ENCODE results near the gene PTPRK. TPM values are rescaled to one million over a fixed set of nuclear protein-coding genes. Genes with fewer than 3 reads are reported as not detected.

Gene PTPRK
- total RNA-seq, 1 experiment from 2014 or later, result 36.9 TPM

DNA sequence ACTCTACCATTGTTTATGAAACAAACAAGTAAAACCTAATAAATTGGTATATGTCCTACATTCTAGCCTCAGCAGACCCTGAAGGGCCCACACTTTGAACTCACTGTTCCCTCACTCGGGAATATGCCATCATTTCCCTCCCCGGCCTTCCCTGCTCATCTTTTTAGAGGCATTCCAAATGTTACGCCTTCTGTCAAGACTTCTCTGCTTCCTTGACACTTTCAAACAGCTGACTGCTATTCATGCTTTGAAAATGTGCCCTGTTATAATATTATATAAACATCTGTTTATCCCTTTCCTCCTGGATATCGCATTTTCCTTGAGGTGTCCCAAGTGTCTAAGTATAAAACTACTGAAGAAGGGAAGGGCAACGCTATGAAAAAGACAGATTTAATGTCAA is 370.0 kb downstream of the PTPRK start:
- H3K4me3 ChIP-seq (ENCODE audit: insufficient read depth, low read depth, low read length), result no peak overlapping the region
- H3K36me3 ChIP-seq (replicated peaks; ENCODE audit: control insufficient read depth, insufficient read depth, low read length), result no peaks in the 10 kb centered on the region
- H3K27me3 ChIP-seq (ENCODE audit: control insufficient read depth, insufficient read depth, low read length), result no peaks in the 10 kb centered on the region
- DNase-seq, result no peak

DNA sequence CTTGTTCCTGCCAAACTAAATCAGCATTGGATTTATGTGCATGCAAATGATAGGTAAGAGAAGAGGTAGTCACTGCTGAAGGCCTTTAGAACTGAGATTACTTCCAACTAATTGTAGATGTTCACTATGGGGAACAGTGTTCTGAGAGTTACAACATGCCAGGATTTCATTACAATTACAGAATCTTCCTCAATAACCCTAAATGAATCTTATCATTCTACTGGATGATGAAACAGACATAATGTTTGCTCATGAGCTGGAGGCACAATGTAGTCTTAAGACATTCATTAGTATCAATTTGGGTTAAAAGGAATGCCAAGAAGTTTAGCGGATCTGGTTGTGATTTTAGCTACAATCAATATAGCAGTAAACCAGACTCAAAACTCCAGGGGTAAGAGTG is 370.6 kb downstream of the PTPRK start:
- Histone ChIP-seq H3K4me3 (ENCODE audit: insufficient read depth, low read depth, low read length) (no peak overlapping the region), H3K36me3 (replicated peaks; ENCODE audit: control insufficient read depth, insufficient read depth, low read length) (no peaks in the 10 kb centered on the region), H3K27me3 (ENCODE audit: control insufficient read depth, insufficient read depth, low read length) (no peaks in the 10 kb centered on the region)
- no peak for DNase-seq

DNA sequence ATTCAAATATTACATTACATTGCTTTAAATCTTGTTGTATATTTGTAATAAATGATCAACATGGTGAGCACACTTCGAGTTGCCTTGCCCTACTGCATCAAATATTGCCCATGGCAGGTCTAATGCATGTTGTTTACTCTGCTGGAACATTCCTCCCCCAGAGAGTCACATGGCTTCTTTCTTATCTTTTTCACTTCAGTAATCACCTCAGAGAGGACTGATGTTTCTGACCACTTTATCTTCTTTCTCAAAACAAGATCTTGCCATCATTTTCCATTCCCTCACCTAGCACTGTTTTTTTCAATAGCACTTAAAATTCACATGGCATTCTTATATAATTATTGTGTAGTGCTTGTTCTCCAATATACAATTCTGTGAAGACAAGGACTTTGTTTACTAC is 376.1 kb downstream of the PTPRK start:
- DNase-seq, result no peak
- Histone ChIP-seq H3K36me3 (replicated peaks; ENCODE audit: control insufficient read depth, insufficient read depth, low read length) (no peaks in the 10 kb centered on the region), H3K4me3 (ENCODE audit: insufficient read depth, low read depth, low read length) (no peak overlapping the region)

DNA sequence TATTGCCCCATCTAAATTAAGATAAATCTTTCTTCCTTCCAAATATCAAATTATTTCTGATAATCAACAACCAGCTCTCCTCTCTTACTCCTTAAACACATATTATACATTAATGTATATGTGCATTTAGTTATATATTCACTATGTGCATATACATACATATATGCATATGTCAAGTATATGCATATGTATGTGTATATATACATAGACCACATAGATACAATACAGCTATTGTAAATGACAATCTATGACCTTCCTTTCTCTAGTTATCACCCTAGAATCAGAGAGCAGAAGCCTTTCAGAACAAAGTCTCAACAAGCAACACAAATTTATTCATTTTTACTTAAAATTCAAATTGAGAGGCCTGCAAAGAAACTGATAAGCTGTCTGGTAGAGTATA is 378.5 kb downstream of the PTPRK start:
- no peak for DNase-seq
- Histone ChIP-seq H3K4me3 (ENCODE audit: insufficient read depth, low read depth, low read length) (no peak overlapping the region), H3K27me3 (ENCODE audit: control insufficient read depth, insufficient read depth, low read length) (no peaks in the 10 kb centered on the region), H3K36me3 (replicated peaks; ENCODE audit: control insufficient read depth, insufficient read depth, low read length) (no peaks in the 10 kb centered on the region)

More for the DNA sequence above, 376.1 kb downstream of the PTPRK start:
- no peaks in the 10 kb centered on the region for H3K27me3 ChIP-seq (ENCODE audit: control insufficient read depth, insufficient read depth, low read length)

DNA sequence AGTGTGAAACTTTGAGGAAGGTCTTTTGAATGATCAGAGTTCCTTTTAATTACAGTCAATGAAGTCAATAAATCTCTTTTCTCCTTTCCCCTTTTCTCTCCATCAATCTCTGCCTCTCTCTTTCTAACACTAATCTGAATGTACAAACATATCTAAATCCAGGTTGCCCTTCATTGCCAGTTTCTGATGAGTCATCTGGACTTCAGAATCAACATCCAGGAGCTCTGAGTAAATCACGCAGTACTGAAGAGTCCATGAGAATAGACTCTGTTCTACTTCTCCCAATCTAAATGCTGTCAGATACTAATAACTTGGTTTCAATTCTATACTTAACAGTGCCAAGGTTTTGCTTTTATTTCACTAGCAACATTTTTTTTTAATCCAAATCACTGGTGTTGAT is 380.9 kb downstream of the PTPRK start:
- Histone ChIP-seq H3K27me3 (ENCODE audit: control insufficient read depth, insufficient read depth, low read length) (no peaks in the 10 kb centered on the region), H3K4me3 (ENCODE audit: insufficient read depth, low read depth, low read length) (no peak overlapping the region), H3K36me3 (replicated peaks; ENCODE audit: control insufficient read depth, insufficient read depth, low read length) (no peaks in the 10 kb centered on the region)
- no peak for DNase-seq

DNA sequence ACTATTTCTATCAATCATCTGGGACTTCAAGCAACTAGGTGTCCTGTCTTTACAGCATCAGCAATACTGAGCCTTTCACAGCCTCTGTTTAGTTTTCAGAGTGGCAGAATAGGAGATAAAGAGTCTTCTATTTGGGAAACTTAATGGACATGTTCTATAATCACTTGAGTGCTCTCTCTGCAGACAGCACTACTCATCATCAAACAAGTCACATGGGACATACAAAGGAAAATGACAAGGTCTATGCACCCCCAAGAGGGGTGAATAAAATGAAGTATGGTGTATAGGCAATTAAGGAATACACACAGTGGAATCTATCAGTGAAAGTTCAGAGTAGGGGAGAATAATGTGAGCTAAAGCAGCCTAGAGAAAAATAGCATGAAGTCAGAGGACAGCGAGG is 381.7 kb downstream of the PTPRK start:
- DNase-seq, result no peak
- H3K4me3 ChIP-seq (ENCODE audit: insufficient read depth, low read depth, low read length), result no peak overlapping the region

DNA sequence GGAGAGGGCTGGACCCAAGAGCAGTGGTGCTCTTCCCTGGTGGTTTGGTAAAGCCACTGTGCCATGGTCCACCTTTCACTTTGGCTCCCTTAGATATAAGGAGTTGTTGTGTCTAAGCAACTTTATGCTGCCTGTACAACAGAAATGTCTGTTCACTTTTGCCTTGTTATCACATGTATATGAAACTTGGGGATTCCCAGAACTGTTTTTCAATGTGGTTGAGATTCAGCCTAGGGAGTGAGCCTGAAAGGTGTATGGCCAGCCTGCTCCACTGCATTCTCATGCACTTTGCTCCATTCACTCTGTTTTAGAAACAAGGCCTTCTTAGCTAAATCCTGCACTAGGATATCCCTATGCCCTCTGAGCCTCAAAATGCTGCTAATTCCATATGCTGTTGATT is 385.1 kb downstream of the PTPRK start:
- Histone ChIP-seq H3K36me3 (replicated peaks; ENCODE audit: control insufficient read depth, insufficient read depth, low read length) (no peaks in the 10 kb centered on the region), H3K27me3 (ENCODE audit: control insufficient read depth, insufficient read depth, low read length) (no peaks in the 10 kb centered on the region), H3K4me3 (ENCODE audit: insufficient read depth, low read depth, low read length) (no peak overlapping the region)
- DNase-seq, result no peak

More for the DNA sequence above, 381.7 kb downstream of the PTPRK start:
- H3K36me3 ChIP-seq (replicated peaks; ENCODE audit: control insufficient read depth, insufficient read depth, low read length), result no peaks in the 10 kb centered on the region
- no peaks in the 10 kb centered on the region for H3K27me3 ChIP-seq (ENCODE audit: control insufficient read depth, insufficient read depth, low read length)

DNA sequence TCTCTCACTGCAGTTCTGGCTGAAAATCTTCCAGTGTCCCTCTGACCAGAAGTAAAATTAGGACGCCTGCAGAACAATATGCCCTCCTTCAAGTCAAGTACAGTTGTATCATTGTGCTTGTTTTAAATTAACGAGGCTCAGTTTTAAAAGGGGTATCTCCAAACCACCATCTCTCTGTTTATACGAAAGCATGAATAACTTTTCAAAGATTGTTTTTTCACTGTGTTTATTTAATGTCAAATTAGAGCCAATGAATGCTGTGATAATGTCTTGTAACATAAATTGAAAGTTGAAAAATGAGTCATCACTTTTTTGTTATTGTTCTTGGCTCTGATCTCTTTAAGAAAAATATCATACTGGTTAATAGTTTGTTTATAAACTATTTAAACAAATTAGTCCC is 388.8 kb downstream of the PTPRK start:
- no peaks in the 10 kb centered on the region for H3K27me3 ChIP-seq (ENCODE audit: control insufficient read depth, insufficient read depth, low read length)
- DNase-seq, result no peak
- no peak overlapping the region for H3K4me3 ChIP-seq (ENCODE audit: insufficient read depth, low read depth, low read length)
- no peaks in the 10 kb centered on the region for H3K36me3 ChIP-seq (replicated peaks; ENCODE audit: control insufficient read depth, insufficient read depth, low read length)

DNA sequence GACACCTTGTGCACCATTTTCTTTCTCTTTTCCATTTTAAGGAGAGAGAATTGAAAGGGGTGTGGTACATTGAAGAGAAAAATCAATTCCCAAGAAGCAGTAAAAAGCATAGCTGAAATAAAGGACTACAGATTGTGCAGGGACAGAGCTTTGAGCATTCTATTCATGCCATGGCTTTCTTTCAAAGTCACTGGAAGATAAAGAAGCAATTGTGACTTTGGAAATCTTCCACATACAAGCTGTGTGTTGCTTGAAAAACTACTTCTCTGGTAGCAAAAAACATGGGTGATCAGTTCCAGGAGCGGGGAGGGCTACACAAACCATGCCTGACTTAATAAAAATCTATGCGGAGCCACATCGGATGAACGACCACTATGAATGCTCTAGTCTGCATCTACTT is 389.4 kb downstream of the PTPRK start:
- no peak for DNase-seq
- Histone ChIP-seq H3K27me3 (ENCODE audit: control insufficient read depth, insufficient read depth, low read length) (no peaks in the 10 kb centered on the region), H3K4me3 (ENCODE audit: insufficient read depth, low read depth, low read length) (no peak overlapping the region), H3K36me3 (replicated peaks; ENCODE audit: control insufficient read depth, insufficient read depth, low read length) (no peaks in the 10 kb centered on the region)

DNA sequence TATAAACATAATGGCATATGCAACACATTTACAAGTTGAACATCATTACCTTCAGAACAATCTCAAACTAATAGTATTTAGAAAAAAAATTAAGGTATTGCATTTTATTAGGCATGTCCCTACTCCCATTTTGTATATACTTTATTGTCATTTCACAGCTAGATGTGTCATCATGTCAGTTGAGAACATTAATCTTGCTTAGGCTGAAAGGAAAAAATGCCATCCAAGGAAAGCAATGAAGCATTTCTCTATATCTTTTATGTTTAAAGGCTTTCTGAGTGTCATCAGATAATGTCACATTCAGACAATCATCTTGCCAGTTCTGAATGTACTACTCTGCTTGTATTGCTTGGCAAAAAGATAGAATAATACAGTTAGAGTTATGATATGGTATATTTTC is 390.7 kb downstream of the PTPRK start:
- DNase-seq, result no peak
- no peak overlapping the region for H3K4me3 ChIP-seq (ENCODE audit: insufficient read depth, low read depth, low read length)
- no peaks in the 10 kb centered on the region for H3K36me3 ChIP-seq (replicated peaks; ENCODE audit: control insufficient read depth, insufficient read depth, low read length)
- no peaks in the 10 kb centered on the region for H3K27me3 ChIP-seq (ENCODE audit: control insufficient read depth, insufficient read depth, low read length)

DNA sequence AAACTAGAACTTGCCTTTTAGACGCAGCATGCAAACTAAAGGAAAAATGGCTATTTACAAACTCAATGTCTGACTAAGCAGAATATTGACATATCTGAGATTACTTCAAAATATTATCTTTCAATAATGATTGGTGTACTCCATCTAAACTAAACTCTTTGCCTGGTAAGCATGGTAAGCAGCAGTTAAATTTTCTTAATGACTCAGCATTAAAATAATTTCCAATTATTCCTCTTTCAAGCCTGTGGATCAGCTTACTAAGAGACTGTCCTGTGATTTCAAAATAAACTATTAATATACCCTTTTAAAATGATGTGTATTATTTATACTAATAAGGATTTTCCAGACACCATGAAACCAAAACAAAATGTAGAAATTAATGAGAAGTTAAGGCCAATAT is 392.7 kb downstream of the PTPRK start:
- Histone ChIP-seq H3K36me3 (replicated peaks; ENCODE audit: control insufficient read depth, insufficient read depth, low read length) (no peaks in the 10 kb centered on the region), H3K4me3 (ENCODE audit: insufficient read depth, low read depth, low read length) (no peak overlapping the region), H3K27me3 (ENCODE audit: control insufficient read depth, insufficient read depth, low read length) (no peaks in the 10 kb centered on the region)
- DNase-seq, result no peak

DNA sequence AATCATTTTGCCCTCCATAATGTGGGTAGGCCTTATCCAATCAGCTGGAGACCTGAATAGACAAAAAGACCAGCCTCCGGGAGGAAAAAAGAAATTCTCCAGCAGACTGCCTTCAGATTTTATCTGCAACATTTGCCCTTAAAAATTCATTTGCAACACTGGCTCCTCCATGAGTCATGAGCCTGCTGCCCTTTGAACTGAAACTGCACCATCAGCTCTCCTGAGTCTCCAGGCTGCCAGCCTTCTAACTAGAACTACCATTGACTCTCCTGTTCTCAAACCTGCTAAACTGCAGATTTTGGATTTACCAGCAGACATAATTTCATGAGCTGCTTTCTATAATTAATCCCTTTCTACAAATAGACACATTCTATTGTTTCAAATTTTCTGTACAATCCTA is 395.7 kb downstream of the PTPRK start:
- no peak for DNase-seq
- Histone ChIP-seq H3K27me3 (ENCODE audit: control insufficient read depth, insufficient read depth, low read length) (no peaks in the 10 kb centered on the region), H3K4me3 (ENCODE audit: insufficient read depth, low read depth, low read length) (no peak overlapping the region), H3K36me3 (replicated peaks; ENCODE audit: control insufficient read depth, insufficient read depth, low read length) (no peaks in the 10 kb centered on the region)

DNA sequence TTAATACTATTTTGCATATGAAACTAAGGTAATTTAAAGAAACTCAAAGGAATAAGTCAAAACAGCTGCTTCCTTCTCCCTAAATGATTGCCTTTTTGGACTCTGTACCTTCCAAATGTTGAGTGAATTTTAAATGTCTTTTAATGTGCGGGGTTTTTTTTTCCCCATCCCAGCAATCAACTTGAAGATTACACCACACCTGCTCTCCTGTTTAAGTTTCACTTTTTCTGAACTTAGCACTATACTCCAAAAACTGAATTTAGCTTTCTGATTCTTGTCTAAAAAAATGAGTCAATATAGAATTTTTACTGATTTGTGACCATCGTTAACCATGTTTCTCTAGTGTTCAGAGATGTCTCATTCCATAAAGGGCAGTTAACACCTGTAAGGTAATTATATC is 398.8 kb downstream of the PTPRK start:
- H3K27me3 ChIP-seq (ENCODE audit: control insufficient read depth, insufficient read depth, low read length), result no peaks in the 10 kb centered on the region
- DNase-seq, result no peak
- no peaks in the 10 kb centered on the region for H3K36me3 ChIP-seq (replicated peaks; ENCODE audit: control insufficient read depth, insufficient read depth, low read length)
- H3K4me3 ChIP-seq (ENCODE audit: insufficient read depth, low read depth, low read length), result no peak overlapping the region

DNA sequence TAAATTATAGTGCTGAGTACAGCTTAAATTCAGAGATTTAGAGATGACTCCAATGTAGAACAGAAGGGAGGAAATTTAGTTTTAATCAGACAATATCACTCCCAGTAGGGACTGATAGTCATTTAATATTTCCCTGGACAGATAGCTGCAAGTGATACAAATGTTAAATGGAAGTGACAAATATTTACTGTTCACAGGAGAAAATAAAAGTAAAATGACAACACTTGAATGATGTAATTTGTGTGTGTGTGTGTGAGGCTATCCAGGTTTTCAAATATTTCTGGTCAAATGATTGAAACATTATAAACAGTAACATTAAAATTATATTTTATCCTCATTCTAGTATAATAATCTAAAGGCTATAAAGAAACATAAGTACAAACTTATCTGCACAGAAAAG is 399.2 kb downstream of the PTPRK start:
- DNase-seq, result no peak
- Histone ChIP-seq H3K27me3 (ENCODE audit: control insufficient read depth, insufficient read depth, low read length) (no peaks in the 10 kb centered on the region), H3K36me3 (replicated peaks; ENCODE audit: control insufficient read depth, insufficient read depth, low read length) (no peaks in the 10 kb centered on the region), H3K4me3 (ENCODE audit: insufficient read depth, low read depth, low read length) (no peak overlapping the region)

DNA sequence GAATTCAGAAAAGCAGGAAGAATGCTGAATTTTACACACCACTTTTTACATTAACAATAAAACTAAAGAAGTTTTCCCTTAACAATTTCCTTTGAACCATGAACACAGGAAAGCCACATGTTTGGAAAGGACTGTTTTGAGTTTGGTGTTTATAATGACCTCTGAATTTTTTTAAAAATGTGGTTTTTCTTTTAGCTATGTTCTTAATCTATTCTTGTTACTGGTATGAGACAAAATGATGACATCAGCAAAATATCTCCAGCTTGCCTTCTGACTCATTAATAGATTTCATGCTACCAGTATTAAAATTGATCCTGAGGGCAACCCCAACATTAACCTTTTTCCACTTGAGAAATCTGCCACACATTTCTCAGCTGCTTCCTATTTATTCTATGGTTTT is 402.0 kb downstream of the PTPRK start:
- H3K4me3 ChIP-seq (ENCODE audit: insufficient read depth, low read depth, low read length), result no peak overlapping the region
- no peak for DNase-seq
- no peaks in the 10 kb centered on the region for H3K36me3 ChIP-seq (replicated peaks; ENCODE audit: control insufficient read depth, insufficient read depth, low read length)
- no peaks in the 10 kb centered on the region for H3K27me3 ChIP-seq (ENCODE audit: control insufficient read depth, insufficient read depth, low read length)

DNA sequence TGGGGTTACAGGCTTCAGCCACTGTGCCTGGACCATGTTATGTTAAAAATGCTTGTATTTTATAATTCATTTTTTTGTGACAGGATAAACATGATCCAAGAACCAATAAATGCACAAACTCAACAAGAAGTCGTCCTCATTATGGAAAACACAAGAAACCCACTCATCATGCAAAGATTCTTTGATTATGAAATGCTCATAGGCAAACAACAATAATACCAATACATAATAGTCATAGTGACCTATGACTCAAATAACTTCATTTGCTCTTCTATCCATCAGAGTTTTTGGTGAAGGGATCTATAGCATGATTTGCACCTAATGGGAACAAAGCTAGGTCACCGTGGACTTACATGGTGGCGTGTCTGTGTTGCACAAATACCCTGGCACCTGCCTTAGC is 402.5 kb downstream of the PTPRK start:
- no peak for DNase-seq
- Histone ChIP-seq H3K4me3 (ENCODE audit: insufficient read depth, low read depth, low read length) (no peak overlapping the region), H3K27me3 (ENCODE audit: control insufficient read depth, insufficient read depth, low read length) (no peaks in the 10 kb centered on the region), H3K36me3 (replicated peaks; ENCODE audit: control insufficient read depth, insufficient read depth, low read length) (no peaks in the 10 kb centered on the region)
